T-helper 2 cell (primary cell): ENCODE measurements around the gene ZNF785.
"Not testable (repeated sequence)": the region's sequence is repeated elsewhere in the genome, so short reads cannot be mapped to it uniquely, and the experiment has no call there.

ENCODE experiments used
- DNase-seq, 5 experiments: peaks; one replicate each; pipeline versions ENCODE4 v3.0.0 to v3.0.0-alpha.2; 2012 to 2022

The ZNF785 gene

GRCh38 chr16:30565526-30565925 lies 20.0 kb downstream of the ZNF785 start:
- DNase-seq: no peak

DNA sequence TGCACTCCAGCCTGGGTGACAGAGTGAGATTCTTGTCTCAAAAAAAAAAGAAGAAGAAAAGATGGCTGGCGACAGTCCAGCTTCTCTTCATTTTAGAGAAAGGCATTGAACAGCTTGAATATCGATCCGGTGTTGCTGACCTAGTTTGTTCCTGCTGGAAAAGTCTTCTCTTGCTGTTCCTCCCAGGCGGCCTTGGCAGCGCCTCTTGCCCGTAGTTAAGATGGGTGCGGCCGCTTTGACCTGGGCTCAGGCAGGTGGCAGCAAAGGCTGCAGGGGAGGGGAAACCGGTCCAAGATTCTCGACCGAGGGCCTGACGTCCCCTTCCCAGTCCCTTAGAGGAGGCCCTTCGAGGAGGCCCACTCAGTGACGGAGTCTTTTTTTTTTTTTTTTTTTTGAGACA lies 23.5 kb downstream of the ZNF785 start:
- DNase-seq: no peak

DNA sequence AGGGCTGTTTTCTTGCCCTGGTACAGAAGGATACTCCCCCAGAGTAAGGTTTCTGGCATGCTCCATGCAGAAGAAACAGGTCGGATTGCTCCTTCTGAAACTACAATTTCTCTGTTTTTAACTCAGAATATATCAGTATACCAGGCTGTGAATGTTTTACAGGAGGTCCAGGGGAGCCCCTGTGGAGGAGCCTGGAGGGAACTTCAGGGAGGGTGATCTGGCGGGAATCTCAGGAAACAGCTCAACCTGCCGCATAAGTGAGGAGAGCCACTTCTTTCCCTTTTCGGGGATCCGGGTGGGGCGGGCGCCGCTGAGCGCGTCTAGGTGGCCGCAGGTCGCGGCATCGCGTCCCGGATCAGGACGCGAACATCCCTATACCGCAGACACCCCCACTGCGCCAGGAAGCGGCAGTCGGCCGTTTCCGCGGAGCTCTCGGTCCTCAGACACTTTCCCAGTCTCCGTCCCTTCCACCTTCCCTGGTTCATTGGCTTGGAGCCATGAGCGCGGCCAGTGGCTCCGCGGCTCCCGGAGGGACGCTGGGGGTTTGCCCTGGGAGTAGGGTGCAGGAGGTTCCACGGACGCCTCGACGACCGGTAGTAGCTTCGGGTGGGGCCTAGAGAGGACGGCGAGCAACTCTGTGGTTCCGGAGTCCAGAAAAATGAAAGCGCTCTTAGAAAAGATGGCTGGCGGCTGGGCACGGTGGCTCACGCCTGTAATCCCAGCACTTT lies 24.2 kb downstream of the ZNF785 start:
- peak in 1 of 5 experiments; percentile 31 for DNase-seq

- no peak for DNase-seq
Measured at GRCh38 chr16:30559690-30560089, 25.8 kb downstream of the ZNF785 start.

DNA sequence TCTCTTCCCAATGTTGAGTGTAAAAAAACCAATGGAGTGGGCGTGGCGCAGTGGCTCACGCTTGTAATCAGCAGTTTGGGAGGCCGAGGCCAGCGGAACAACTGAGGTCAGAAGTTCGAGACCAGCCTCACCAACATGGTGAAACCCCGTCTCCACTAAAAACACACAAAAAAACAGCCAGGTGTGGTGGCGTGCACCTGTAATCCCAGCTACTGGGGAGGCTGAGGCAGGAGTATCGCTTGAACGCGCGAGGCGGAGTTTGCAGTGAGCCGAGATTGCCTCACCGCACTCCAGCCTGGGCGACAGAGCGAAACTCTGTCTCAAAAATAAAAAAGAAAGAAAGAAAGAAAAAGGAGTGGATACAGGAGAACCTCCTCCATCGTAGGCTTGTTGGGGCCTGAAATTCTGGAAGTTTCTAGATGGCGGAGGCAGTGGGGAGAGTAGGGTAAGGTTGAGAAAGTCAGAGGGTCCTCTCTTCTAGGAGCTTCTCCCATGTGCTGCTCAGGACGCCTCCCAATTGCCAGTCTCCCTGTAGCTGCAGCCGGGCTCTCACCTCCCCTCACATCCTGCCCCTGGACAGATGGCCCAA lies 26.6 kb downstream of the ZNF785 start:
- DNase-seq: no peak

GRCh38 chr16:30557957-30558788 lies 27.3 kb downstream of the ZNF785 start, which contains the start of gene ZNF764:
Gene ZNF764, minus strand, starts transcription at chr16:30558374. Its CDS starts 192 bp downstream, at chr16:30558182.
- peak; percentile 85 to 99 (median 95) for DNase-seq

GRCh38 chr16:30557707-30557956 lies 27.9 kb downstream of the ZNF785 start:
- no peak for DNase-seq

GRCh38 chr16:30556125-30556473 lies 29.4 kb downstream of the ZNF785 start:
- no peak for DNase-seq

DNA sequence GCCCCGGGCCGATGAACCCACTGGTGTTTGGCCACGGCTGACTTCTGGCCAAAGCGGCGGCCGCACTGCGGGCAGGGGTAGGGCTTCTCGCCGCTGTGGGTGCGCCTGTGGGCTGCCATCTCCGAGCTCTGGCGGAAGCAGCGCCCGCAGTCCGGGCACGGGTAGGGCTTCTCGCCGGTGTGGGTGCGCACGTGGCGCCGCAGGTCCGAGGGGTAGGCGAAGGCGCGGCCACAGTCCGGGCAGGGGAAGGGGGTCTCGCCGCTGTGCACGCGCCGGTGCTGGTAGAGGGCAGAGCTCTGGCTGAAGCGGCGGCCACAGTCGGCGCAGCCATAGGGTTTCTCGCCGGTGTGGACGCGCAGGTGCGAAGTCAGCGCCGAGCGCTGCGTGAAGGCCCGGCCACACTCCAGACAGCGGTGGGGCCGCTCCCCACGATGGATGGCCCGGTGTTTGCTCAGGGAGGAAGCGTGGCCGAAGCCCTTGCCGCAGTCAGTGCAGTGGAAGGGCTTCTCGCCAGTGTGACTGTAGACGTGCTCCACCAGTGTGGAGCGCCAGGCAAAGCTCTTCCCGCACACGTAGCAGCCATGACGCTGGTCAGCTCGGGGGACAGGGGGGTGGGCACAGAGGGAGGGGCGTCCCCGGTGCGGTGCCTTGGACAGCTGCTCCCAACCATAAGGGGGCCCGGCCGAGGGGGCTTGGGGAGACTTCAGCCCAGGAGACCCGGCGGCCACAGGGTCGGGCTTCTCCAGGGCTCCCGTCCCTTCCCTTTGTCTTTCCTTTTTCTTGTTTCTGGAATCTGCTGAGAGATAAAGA lies 30.0 kb downstream of the ZNF785 start:
- DNase-seq: no peak

DNA sequence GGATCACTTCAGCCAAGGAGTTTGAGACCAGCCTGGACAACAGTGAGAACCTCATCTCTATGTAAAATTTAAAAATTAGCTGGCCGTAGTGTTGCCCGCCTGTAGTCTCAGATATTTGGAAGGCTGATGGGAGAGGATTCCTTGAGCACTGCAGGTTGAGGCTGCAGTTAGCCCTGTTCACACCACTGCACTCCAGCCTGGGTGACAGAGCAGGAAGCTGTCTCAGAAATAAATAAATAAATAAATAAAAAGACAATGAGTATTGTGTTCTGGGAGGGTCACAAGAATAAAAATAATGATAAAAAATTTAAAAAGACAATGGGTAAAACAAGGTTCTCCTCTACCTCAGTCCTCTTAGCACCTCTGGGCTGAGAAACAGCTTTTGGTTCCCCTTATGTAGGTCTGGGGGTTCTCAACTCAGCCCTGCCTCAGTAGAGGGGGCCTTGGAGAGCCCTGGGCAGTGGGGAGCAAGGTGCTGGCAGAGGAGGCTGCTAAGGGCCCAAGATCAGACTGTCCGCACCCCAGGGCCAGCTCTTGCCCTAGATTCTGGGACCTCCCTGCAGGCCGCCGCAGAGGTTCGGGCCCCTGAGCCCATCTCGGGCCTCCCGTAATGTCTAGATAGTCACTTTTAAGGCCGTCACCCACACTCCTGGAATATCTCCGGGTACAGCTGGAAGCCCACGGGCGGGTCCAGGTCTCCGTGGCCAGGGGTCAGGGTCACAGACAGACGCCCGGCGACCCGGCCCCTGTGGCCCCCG lies 30.8 kb downstream of the ZNF785 start:
- no peak for DNase-seq

- no peak for DNase-seq
Measured at GRCh38 chr16:30553393-30553899, 32.1 kb downstream of the ZNF785 start.

GRCh38 chr16:30552956-30553355 lies 32.5 kb downstream of the ZNF785 start:
- DNase-seq: no peak

- peak in 4 of 5 experiments; percentile 53 to 94 (median 78) for DNase-seq
Measured at GRCh38 chr16:30551781-30552180, 33.7 kb downstream of the ZNF785 start.

DNA sequence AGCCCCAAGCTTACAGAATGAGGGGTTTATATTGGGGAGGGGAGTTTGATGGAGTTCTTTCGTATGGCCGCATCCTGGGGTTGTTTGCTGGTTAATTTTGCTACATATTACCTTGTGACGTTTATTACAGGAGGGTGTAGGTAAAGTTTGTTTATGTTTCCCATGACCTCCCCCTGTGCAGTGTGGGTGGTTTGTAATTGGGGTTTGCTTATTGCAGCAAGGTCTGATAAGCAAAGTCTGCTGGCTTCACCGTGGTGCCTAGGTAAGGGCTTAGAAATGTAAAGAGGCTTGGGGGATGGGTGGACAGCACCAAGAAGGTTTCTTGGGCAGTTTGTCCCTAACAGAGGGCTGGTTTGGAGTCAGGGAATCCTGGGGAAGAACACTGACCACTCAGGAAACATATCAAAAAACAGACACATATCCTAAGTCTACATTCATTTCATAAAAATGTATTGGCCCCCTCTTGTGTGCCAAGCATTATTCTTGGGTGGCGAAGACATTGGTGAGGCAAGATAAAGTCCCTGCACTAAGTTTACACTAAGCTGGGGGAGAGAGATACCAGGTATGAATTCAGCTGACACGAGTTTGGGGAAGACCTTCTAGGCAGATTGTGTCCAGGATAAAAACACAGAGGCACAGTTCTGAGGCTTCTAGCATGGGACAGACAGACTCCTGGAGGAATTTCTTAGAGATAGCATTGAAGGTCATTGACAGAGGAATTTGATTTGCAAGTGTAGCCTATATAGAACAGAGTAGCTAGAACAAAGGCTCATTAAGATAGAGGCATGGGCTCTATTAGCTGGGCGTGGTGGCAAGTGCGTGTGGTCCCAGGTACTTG lies 36.9 kb downstream of the ZNF785 start:
- no peak for DNase-seq

DNA sequence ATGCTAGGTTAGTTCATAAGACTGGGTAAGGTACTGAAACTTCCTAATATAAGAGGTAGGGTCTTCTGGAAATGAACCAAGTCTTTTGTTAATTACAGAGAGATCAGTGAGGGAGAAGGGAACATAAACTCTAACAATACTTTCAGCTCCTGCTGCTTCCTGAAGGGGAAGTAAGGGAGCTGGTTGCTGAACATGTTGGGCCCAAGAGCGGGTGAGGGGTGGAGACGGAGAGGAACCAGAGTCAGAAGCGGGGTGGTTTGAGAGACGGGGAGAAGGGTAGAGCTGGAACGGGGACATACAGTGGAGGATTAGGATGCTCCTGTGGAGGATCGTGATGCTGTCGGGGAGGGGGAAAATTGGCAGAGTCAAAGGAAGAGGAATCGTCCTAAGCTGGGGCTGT lies 39.4 kb downstream of the ZNF785 start:
- no peak for DNase-seq

DNA sequence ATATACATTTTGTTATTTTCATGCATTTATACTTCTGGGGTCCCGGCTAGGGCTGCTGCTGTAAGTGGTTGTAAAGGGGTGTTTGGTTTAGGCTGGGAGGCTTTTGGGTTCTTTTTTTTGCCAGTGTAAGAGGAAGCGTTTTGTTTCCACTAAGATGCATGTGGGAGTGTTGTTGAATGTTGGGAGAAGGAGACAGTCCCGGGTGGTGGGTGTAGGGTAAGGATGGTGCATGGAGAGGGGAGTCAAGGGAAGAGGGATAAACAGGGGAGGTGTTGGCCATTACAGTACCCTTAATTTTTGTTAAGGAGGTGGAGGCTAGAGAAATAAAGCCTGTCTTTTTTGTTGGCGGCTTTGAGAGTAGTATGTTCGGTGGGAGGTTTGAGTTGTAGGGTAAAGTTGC lies 42.4 kb downstream of the ZNF785 start:
- no peak for DNase-seq

GRCh38 chr16:30541502-30542329 lies 43.8 kb downstream of the ZNF785 start:
- DNase-seq: no peak

GRCh38 chr16:30540916-30541464 lies 44.5 kb downstream of the ZNF785 start:
- not testable (repeated sequence) for DNase-seq

DNA sequence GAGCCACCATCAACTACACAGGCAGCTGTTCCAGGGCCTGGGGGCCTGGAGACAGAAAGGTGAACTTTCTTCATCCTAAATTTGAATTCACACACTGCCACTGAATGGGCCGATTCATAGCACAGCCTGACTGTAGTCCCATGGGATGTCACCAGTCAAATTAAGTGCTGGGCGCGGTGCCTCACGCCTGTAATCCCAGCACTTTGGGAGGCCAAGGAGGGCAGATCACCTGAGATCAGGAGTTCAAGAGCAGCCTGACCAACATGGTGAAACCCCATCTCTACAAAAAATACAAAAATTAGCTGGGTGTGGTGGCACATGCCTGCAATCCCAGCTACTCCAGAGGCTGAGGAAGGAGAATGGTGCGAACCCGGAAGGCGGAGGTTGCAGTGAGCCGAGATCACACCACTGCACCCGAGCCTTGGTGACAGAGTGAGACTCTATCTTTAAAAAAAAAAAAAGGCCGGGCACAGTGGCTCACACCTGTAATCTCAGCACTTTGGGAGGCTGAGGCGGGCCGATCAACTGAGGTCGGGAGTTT lies 45.4 kb downstream of the ZNF785 start:
- DNase-seq: not testable (repeated sequence)
